ENCODE measurements around the gene PCSK4.
"Not testable (repeated sequence)": the region's sequence is repeated elsewhere in the genome, so short reads cannot be mapped to it uniquely, and the experiment has no call there.

Gene PCSK4

GRCh38 chr19:1487576-1488281, 2.4 kb downstream of the PCSK4 start:
- no peak for DNase-seq (ENCODE audit: low read depth in 3 of 3)

- DNase-seq (ENCODE audit: low read depth in 3 of 3): no peak
These were observed 3.2 kb downstream of the PCSK4 start for GRCh38 chr19:1486720-1487575.

- DNase-seq (ENCODE audit: low read depth in 3 of 3): no peak
These were observed 6.1 kb downstream of the PCSK4 start for GRCh38 chr19:1483979-1484428.

GRCh38 chr19:1483131-1483978, 6.8 kb downstream of the PCSK4 start:
- no peak for DNase-seq (ENCODE audit: low read depth in 3 of 3)

- no peak for DNase-seq (ENCODE audit: low read depth in 3 of 3)
These were observed 7.6 kb downstream of the PCSK4 start for GRCh38 chr19:1482361-1483130.

- no peak for DNase-seq (ENCODE audit: low read depth in 3 of 3)
These were observed 8.2 kb downstream of the PCSK4 start for GRCh38 chr19:1481893-1482360.

- no peak for DNase-seq (ENCODE audit: low read depth in 3 of 3)
These were observed 8.8 kb downstream of the PCSK4 start for GRCh38 chr19:1481224-1481892.

- DNase-seq (ENCODE audit: low read depth in 3 of 3): peak; percentile 85 to 93 (median 86)
These were observed 11.0 kb downstream of the PCSK4 start, which contains the start of gene C19orf25 for GRCh38 chr19:1478934-1479707. Gene C19orf25 (minus strand): TSS chr19:1479215. CDS start chr19:1478903, 312 bp downstream.

- DNase-seq (ENCODE audit: low read depth in 3 of 3): not testable (repeated sequence)
These were observed 13.1 kb downstream of the PCSK4 start for GRCh38 chr19:1477056-1477455.

- no peak for DNase-seq (ENCODE audit: low read depth in 3 of 3)
These were observed 14.3 kb downstream of the PCSK4 start for GRCh38 chr19:1475751-1476437.

- no peak for DNase-seq (ENCODE audit: low read depth in 3 of 3)
These were observed 15.3 kb downstream of the PCSK4 start for GRCh38 chr19:1474765-1475351.

GRCh38 chr19:1474011-1474764, 16.0 kb downstream of the PCSK4 start:
- DNase-seq (ENCODE audit: low read depth in 3 of 3): no peak

GRCh38 chr19:1473085-1473851, 16.9 kb downstream of the PCSK4 start:
- DNase-seq (ENCODE audit: low read depth in 3 of 3): no peak

- DNase-seq (ENCODE audit: low read depth in 3 of 3): no peak
These were observed 17.7 kb downstream of the PCSK4 start for GRCh38 chr19:1472231-1473084.

- no peak for DNase-seq (ENCODE audit: low read depth in 3 of 3)
These were observed 18.5 kb downstream of the PCSK4 start for GRCh38 chr19:1471515-1472160.

Measured in stimulated activated CD4-positive, alpha-beta T cell treated with anti-CD3 and anti-CD28 coated beads, TNF-alpha, amount 100 ng/mL, for 24 hours (primary cell).